ENCODE measurements around the gene RIPPLY3.

DNA sequence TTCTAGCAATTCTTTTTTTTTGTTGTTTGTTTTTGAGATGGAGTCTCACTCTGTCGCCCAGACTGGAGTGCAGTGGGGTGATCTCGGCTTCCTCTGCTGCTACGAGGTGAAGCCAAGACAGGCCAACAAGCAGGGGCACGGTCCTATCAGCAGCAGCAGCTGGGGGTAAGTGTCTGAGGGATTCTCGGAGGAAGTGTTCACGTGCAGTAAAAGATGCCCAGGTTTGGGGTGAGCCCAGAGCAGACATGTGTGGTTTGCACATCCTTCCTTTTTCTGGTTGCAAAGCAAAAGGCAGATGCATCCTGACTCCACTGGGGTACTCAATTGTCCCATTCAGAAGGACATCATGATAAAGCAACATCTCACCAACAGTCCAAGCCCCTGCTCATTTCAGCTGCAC is 38.6 kb downstream of the RIPPLY3 start:
- TF ChIP-seq POLR2A (IDR thresholded peaks at IDR 0.05; ENCODE audit: borderline replicate concordance, extremely low read depth, insufficient read depth, insufficient read length), result no peak
- no peak for TF ChIP-seq YY1 (IDR thresholded peaks at IDR 0.05; ENCODE audit: extremely low read depth, insufficient replicate concordance, low read depth, low read length)
- TF ChIP-seq, protein P1, sequence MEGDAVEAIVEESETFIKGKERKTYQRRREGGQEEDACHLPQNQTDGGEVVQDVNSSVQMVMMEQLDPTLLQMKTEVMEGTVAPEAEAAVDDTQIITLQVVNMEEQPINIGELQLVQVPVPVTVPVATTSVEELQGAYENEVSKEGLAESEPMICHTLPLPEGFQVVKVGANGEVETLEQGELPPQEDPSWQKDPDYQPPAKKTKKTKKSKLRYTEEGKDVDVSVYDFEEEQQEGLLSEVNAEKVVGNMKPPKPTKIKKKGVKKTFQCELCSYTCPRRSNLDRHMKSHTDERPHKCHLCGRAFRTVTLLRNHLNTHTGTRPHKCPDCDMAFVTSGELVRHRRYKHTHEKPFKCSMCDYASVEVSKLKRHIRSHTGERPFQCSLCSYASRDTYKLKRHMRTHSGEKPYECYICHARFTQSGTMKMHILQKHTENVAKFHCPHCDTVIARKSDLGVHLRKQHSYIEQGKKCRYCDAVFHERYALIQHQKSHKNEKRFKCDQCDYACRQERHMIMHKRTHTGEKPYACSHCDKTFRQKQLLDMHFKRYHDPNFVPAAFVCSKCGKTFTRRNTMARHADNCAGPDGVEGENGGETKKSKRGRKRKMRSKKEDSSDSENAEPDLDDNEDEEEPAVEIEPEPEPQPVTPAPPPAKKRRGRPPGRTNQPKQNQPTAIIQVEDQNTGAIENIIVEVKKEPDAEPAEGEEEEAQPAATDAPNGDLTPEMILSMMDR (IDR thresholded peaks at IDR 0.05 in 2 of 3, conservative IDR thresholded peaks at IDR 0.05 in 1 of 3; ENCODE audit: borderline replicate concordance in 1 of 3, insufficient read depth in 1 of 3, low read depth in 2 of 3, low read length in 2 of 3), result no peak
- TF ChIP-seq, protein P2, sequence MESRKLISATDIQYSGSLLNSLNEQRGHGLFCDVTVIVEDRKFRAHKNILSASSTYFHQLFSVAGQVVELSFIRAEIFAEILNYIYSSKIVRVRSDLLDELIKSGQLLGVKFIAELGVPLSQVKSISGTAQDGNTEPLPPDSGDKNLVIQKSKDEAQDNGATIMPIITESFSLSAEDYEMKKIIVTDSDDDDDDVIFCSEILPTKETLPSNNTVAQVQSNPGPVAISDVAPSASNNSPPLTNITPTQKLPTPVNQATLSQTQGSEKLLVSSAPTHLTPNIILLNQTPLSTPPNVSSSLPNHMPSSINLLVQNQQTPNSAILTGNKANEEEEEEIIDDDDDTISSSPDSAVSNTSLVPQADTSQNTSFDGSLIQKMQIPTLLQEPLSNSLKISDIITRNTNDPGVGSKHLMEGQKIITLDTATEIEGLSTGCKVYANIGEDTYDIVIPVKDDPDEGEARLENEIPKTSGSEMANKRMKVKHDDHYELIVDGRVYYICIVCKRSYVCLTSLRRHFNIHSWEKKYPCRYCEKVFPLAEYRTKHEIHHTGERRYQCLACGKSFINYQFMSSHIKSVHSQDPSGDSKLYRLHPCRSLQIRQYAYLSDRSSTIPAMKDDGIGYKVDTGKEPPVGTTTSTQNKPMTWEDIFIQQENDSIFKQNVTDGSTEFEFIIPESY (IDR thresholded peaks at IDR 0.05; ENCODE audit: extremely low read depth, insufficient replicate concordance, low read length), result no peak
- no peak for TF ChIP-seq JUND (IDR thresholded peaks at IDR 0.05)
- TF ChIP-seq SIN3A (IDR thresholded peaks at IDR 0.05; ENCODE audit: low read depth), result no peak

Measured in HCT116 (cell line).